Natural killer cell (primary cell): ENCODE data around the gene MRPL14. TPM values are rescaled to one million over a fixed set of nuclear protein-coding genes. Genes with fewer than 3 reads are reported as not detected.

Experiments used
- ATAC-seq, 3 donors: fragments of 150-1000 bp in 2 of 3; fragments of 200-7000 bp in 1 of 3; cut with Tn5 transposase; 1 replicate in 1 of 3; 2 replicates in 2 of 3; pipeline ENCODE4 v1.10.0; 2021; ENCODE audit warnings: mild to moderate bottlenecking in 2 of 3, moderate library complexity in 2 of 3
- DNase-seq, 2 donors: peaks; one replicate each; pipeline versions ENCODE4 v3.0.0 to v3.0.0-alpha.2; 2013 to 2021; ENCODE audit warnings: mixed read lengths in 1 of 2
- H3K27ac ChIP-seq: one replicate; pipeline ENCODE4 v1.5.1; 2013; ENCODE audit warnings: mild to moderate bottlenecking, low read length
- H3K27me3 ChIP-seq: one replicate; pipeline ENCODE4 v1.6.1; 2013; ENCODE audit warnings: low read length; ENCODE audit not compliant: control insufficient read depth, insufficient read depth
- H3K36me3 ChIP-seq: one replicate; pipeline ENCODE4 v1.6.1; 2013; ENCODE audit warnings: low read length; ENCODE audit not compliant: control insufficient read depth, insufficient read depth
- H3K4me1 ChIP-seq: one replicate; pipeline ENCODE4 v1.6.1; 2013; ENCODE audit warnings: low read length; ENCODE audit not compliant: control insufficient read depth, insufficient read depth
- H3K4me3 ChIP-seq: one replicate; pipeline ENCODE4 v1.5.1; 2013; ENCODE audit warnings: low read length
- H3K9me3 ChIP-seq: one replicate; pipeline ENCODE4 v1.6.1; 2013; ENCODE audit warnings: low read length; ENCODE audit not compliant: control insufficient read depth, insufficient read depth
- H3K27ac Mint-ChIP-seq, 2 donors: one replicate each; pipeline ENCODE4 v1.8.0; 2022; ENCODE audit warnings: mild to moderate bottlenecking in 2 of 2, mixed read lengths in 2 of 2, moderate library complexity in 1 of 2
- H3K27me3 Mint-ChIP-seq, 2 donors: one replicate each; pipeline ENCODE4 v1.8.0; 2022; ENCODE audit warnings: low read depth in 2 of 2, mixed read lengths in 2 of 2
- H3K36me3 Mint-ChIP-seq: one replicate; pipeline ENCODE4 v1.8.0; 2022; ENCODE audit warnings: mixed read lengths
- H3K4me1 Mint-ChIP-seq, 2 donors: one replicate each; pipeline ENCODE4 v1.8.0; 2022; ENCODE audit warnings: mixed read lengths in 2 of 2
- H3K4me3 Mint-ChIP-seq: one replicate; pipeline ENCODE4 v1.8.0; 2022; ENCODE audit warnings: mild to moderate bottlenecking, moderate library complexity, mixed read lengths
- H3K9me3 Mint-ChIP-seq, 2 donors: one replicate each; pipeline ENCODE4 v1.8.0; 2022; ENCODE audit warnings: mixed read lengths in 2 of 2
- WGBS: methylation state at CpG from one replicate; pipeline ENCODE4 v1.1.7; 2013; ENCODE audit warnings: missing lambda C conversion rate; ENCODE audit not compliant: insufficient coverage; 5-methylcytosine and 5-hydroxymethylcytosine counted together
- intact Hi-C: fragments of 100-400 bp; cut with micrococcal nuclease; formaldehyde crosslinking; loops from one replicate; pipeline ENCODE4 v1.14.2; 2022
- total RNA-seq, 4 donors: library from RNA; stranded (reverse); fragments of 120-200 nt in 1 of 4; gene quantifications; one replicate each; pipeline versions ENCODE4 v1.2.3 to v1.2.4, GENCODE V29; 2013 to 2022
- TF ChIP-seq, protein P1 (sequence below): fragments of 200-600 bp; IDR thresholded peaks from one replicate; pipeline ENCODE4 v1.8.0; 2022; ENCODE audit warnings: antibody characterized with exemption

MRPL14 gene
- total RNA-seq, 3 donors from 2014 or later (not counting 1 experiment from before 2014, with no cell fraction given), result 14.9 to 16.2 (median 16.0) TPM

DNA sequence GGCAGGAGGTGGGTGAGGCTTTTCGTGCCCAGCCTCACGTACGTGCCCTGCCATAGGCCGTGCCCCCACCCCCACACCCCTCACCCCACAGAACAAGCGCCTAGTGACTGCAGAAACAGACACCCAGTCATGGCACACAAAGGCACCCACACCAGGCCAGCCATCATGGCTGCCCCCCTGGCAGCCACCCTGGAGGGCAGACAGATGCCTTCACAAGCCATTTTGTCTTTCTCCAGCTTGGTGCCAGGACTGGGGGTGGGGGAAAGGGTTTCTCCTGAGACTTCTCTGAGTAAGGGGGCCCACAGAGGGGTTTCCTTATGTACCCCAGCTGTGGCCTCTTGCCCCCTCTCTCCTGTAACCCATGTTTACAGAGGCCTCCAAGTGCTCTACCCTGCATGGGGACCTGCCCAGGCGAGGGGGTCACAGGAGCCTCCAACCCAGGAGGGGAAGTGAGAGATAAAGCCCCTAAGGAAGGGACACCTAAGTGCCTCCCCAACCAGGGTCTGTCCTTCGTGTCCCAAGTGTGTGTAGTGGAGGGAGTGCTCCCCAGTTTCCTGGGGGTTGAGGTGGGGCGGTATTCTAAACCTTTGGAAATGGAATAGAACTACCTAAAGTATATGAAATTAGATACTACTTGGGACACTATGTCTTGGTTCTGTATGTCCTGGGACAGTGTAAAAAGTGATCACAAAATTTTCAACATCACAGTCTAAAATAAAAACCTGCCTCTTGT, 49.9 kb downstream of the MRPL14 start:
- H3K27me3 Mint-ChIP-seq, result peaks cover 11 to 17% of the 10 kb centered on the region in 2 donors
- H3K27ac Mint-ChIP-seq, result no peak overlapping the region
- H3K4me3 Mint-ChIP-seq, result no peak overlapping the region
- TF ChIP-seq, protein P1, sequence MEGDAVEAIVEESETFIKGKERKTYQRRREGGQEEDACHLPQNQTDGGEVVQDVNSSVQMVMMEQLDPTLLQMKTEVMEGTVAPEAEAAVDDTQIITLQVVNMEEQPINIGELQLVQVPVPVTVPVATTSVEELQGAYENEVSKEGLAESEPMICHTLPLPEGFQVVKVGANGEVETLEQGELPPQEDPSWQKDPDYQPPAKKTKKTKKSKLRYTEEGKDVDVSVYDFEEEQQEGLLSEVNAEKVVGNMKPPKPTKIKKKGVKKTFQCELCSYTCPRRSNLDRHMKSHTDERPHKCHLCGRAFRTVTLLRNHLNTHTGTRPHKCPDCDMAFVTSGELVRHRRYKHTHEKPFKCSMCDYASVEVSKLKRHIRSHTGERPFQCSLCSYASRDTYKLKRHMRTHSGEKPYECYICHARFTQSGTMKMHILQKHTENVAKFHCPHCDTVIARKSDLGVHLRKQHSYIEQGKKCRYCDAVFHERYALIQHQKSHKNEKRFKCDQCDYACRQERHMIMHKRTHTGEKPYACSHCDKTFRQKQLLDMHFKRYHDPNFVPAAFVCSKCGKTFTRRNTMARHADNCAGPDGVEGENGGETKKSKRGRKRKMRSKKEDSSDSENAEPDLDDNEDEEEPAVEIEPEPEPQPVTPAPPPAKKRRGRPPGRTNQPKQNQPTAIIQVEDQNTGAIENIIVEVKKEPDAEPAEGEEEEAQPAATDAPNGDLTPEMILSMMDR, result no peak
- H3K4me1 Mint-ChIP-seq, result peaks cover 7 to 18% of the 10 kb centered on the region in 2 donors
- 97% methylated on average over 7 of the region's 8 CpGs for WGBS
- Histone ChIP-seq H3K9me3 (no peaks in the 10 kb centered on the region), H3K27ac (no peak overlapping the region), H3K36me3 (no peaks in the 10 kb centered on the region), H3K27me3 (peaks cover 12% of the 10 kb centered on the region), H3K4me3 (no peak overlapping the region), H3K4me1 (peaks cover 25% of the 10 kb centered on the region)
- no peaks in the 10 kb centered on the region for H3K36me3 Mint-ChIP-seq
- no peak for DNase-seq
- ATAC-seq, result no peak
- H3K9me3 Mint-ChIP-seq, result no peaks in the 10 kb centered on the region
- intact Hi-C loops, result no loop called here

DNA sequence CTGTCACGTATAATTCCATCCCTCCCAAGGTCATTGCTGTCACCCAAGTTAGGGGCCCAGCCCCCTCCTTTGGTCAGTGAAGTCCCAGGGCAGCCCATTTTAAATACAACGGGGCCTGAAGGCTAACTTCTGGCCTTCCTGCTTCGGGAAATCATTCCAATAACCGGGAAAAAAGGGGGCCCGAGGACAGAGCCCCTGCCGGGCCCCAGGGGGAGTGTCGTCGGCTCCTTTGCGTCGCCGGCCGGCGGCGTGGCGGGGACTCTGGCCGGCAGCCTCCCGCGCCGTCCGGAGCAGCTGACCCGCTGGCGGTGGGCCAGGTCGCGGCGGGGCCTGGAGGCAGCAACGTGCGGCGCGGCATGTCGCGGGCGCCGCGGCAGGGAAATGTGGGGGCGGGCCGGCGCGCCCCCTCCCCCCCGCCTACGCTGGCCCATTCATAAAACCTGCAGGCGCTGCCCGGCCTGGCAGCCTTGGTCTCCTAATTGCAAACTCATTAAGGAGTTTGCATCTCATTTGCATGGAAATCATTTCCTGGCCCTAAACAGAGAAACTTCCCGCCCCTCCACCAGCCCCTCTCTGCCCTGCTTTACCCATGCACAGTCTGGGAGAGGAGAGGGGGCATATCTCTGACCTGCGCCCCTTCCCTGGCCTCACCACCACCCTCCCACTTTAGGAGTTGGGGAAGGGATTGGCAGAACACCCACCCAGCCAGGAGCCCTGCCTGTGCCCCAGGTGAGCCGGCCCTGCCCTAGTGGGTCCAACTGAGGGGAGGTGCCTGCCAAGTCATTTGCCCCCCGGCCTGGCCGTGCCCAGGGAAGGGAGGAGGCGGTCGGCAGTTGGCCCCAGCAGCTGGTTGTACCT, 50.7 kb downstream of the MRPL14 start:
- Histone ChIP-seq H3K4me1 (peaks cover 25% of the 10 kb centered on the region), H3K4me3 (no peak overlapping the region), H3K27me3 (peaks cover 12% of the 10 kb centered on the region), H3K9me3 (no peaks in the 10 kb centered on the region), H3K27ac (no peak overlapping the region), H3K36me3 (no peaks in the 10 kb centered on the region)
- 27% methylated on average over 48 of the region's 49 CpGs for WGBS
- no peaks in the 10 kb centered on the region for H3K36me3 Mint-ChIP-seq
- no peak overlapping the region for H3K4me3 Mint-ChIP-seq
- TF ChIP-seq, protein P1, result no peak
- H3K9me3 Mint-ChIP-seq, result no peaks in the 10 kb centered on the region
- H3K4me1 Mint-ChIP-seq, result peaks cover 7 to 18% of the 10 kb centered on the region in 2 donors
- H3K27ac Mint-ChIP-seq, result no peak overlapping the region
- intact Hi-C loops, result no loop called here
- no peak for DNase-seq
- ATAC-seq, result no peak
- H3K27me3 Mint-ChIP-seq, result peaks cover 14 to 21% of the 10 kb centered on the region in 2 donors

DNA sequence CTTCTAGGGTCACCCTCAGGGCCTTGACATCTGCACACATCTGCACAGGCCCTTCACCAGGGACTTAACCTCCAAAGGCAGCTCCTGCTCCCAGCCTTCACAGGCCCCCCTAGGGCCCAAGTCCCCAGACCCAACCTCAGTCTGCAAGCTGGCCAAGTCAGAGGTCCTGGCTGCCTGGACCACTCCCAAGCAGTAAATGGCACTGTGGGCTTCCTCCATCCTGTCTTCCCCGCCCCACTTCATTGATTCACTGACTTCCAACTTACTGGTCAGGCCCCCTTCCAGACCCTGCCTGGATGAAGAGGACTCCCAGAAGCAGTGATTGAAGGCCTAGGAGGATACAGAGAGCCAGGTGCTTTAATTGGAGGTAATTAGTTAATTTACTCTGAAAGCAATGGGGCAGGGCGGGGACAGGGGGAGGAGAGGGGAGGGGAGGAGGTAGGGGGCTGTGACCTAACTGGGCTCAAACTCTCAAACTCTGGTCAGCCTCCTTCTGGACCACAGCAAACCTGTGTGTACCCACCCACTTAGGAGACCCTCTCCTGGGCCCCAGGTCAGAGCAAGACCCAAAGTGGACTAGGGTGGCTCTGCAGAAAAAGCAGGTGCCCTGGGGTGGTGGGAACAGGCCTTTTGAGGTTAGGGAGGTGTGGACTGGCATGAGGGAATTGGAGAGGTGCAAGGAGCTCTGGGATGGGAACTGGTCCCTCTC, 51.5 kb downstream of the MRPL14 start:
- Mint-ChIP-seq H3K27me3 (peaks cover 20 to 29% of the 10 kb centered on the region in 2 donors), H3K9me3 (no peaks in the 10 kb centered on the region), H3K4me3 (no peak overlapping the region), H3K27ac (no peak overlapping the region), H3K36me3 (no peaks in the 10 kb centered on the region), H3K4me1 (peaks cover 7 to 18% of the 10 kb centered on the region in 2 donors)
- no peak overlapping the region for H3K4me3 ChIP-seq
- H3K4me1 ChIP-seq, result peaks cover 25% of the 10 kb centered on the region
- H3K27ac ChIP-seq, result no peak overlapping the region
- WGBS, result 100% methylated on average over 2 of the region's 2 CpGs
- DNase-seq (no peak), ATAC-seq (no peak)
- TF ChIP-seq, protein P1, result no peak
- H3K9me3 ChIP-seq, result no peaks in the 10 kb centered on the region
- no peaks in the 10 kb centered on the region for H3K36me3 ChIP-seq
- peaks cover 12% of the 10 kb centered on the region for H3K27me3 ChIP-seq
- intact Hi-C loops, result no loop called here
